RWPE2 (cell line): ENCODE results near the gene POTEI.
"Not testable (repeated sequence)": the region's sequence is repeated elsewhere in the genome, so short reads cannot be mapped to it uniquely, and the experiment has no call there.

ENCODE experiments used
- ATAC-seq: fragments of 200-7000 bp; cut with Tn5 transposase; 3 replicates; pipeline ENCODE4 v1.9.1; 2021; ENCODE audit warnings: low read depth
- DNase-seq: peaks from one replicate; pipeline ENCODE4 v3.0.0-alpha.2; 2020; ENCODE audit warnings: low spot score
- H3K27ac ChIP-seq: fragments of 450-650 bp; 2 replicates; pipeline ENCODE4 v1.5.1; 2017; ENCODE audit warnings: mild to moderate bottlenecking; ENCODE audit not compliant: poor library complexity, severe bottlenecking
- H3K27me3 ChIP-seq: fragments of 250-450 bp; sonication (Bioruptor Pico); 2 replicates; pipeline ENCODE4 v1.5.1; 2021; ENCODE audit warnings: mild to moderate bottlenecking, moderate library complexity; ENCODE audit not compliant: insufficient read depth, poor library complexity, severe bottlenecking
- H3K36me3 ChIP-seq: fragments of 250-450 bp; sonication (Bioruptor Pico); 2 replicates; pipeline ENCODE4 v1.5.1; 2020; ENCODE audit warnings: low read depth, mild to moderate bottlenecking, moderate library complexity
- H3K4me1 ChIP-seq: fragments of 250-450 bp; sonication (Bioruptor Pico); 2 replicates; pipeline ENCODE4 v1.5.1; 2021; ENCODE audit warnings: mild to moderate bottlenecking, moderate library complexity; ENCODE audit not compliant: insufficient read depth, poor library complexity, severe bottlenecking
- H3K4me3 ChIP-seq: fragments of 250-450 bp; sonication (Bioruptor Pico); 2 replicates; pipeline ENCODE4 v1.5.1; 2021; ENCODE audit warnings: mild to moderate bottlenecking, moderate library complexity; ENCODE audit not compliant: severe bottlenecking
- H3K9me3 ChIP-seq: fragments of 250-450 bp; sonication (Bioruptor Pico); 2 replicates; pipeline ENCODE4 v1.5.1; 2021; ENCODE audit warnings: mild to moderate bottlenecking, moderate library complexity; ENCODE audit not compliant: severe bottlenecking

The POTEI gene

GRCh38 chr2:130530212-130530611 is 21.1 kb upstream of the POTEI start:
- H3K4me1 ChIP-seq, H3K27me3 ChIP-seq, DNase-seq, ATAC-seq, H3K9me3 ChIP-seq, H3K36me3 ChIP-seq, H3K27ac ChIP-seq, H3K4me3 ChIP-seq: not testable (repeated sequence)

- not testable (repeated sequence) for H3K9me3 ChIP-seq, ATAC-seq, H3K27ac ChIP-seq, DNase-seq, H3K4me1 ChIP-seq, H3K4me3 ChIP-seq, H3K36me3 ChIP-seq, H3K27me3 ChIP-seq
These were observed 20.4 kb upstream of the POTEI start for GRCh38 chr2:130529545-130529944.

- not testable (repeated sequence) for H3K27me3 ChIP-seq, H3K4me1 ChIP-seq, H3K9me3 ChIP-seq, H3K27ac ChIP-seq, H3K4me3 ChIP-seq, H3K36me3 ChIP-seq, DNase-seq
- peak; percentile 52; the same call in 1 of the 3 replicates for ATAC-seq
These were observed 18.3 kb upstream of the POTEI start for GRCh38 chr2:130527365-130527967.

- not testable (repeated sequence) for H3K4me1 ChIP-seq, H3K27ac ChIP-seq, H3K36me3 ChIP-seq, H3K27me3 ChIP-seq, ATAC-seq, H3K4me3 ChIP-seq, DNase-seq, H3K9me3 ChIP-seq
These were observed 13.3 kb upstream of the POTEI start for GRCh38 chr2:130522390-130522789.

GRCh38 chr2:130520992-130521391 is 11.9 kb upstream of the POTEI start, which contains the start of gene CFC1B:
Gene CFC1B, plus strand, starts transcription at chr2:130521222. Its CDS starts 263 bp downstream, at chr2:130521485.
- not testable (repeated sequence) for DNase-seq, H3K4me3 ChIP-seq, ATAC-seq, H3K27ac ChIP-seq, H3K4me1 ChIP-seq, H3K27me3 ChIP-seq, H3K9me3 ChIP-seq, H3K36me3 ChIP-seq

GRCh38 chr2:130518516-130519106 is 9.5 kb upstream of the POTEI start:
- not testable (repeated sequence) for DNase-seq, H3K4me1 ChIP-seq, ATAC-seq, H3K36me3 ChIP-seq, H3K27me3 ChIP-seq, H3K27ac ChIP-seq, H3K4me3 ChIP-seq, H3K9me3 ChIP-seq

- H3K27ac ChIP-seq, ATAC-seq, H3K36me3 ChIP-seq, H3K4me3 ChIP-seq, H3K27me3 ChIP-seq, H3K9me3 ChIP-seq, DNase-seq, H3K4me1 ChIP-seq: not testable (repeated sequence)
These were observed 2.8 kb upstream of the POTEI start for GRCh38 chr2:130511747-130512451.

GRCh38 chr2:130510807-130511746 is 1.9 kb upstream of the POTEI start:
- H3K9me3 ChIP-seq, ATAC-seq: not testable (repeated sequence)

GRCh38 chr2:130491073-130491472 is 18.1 kb downstream of the POTEI start:
- H3K9me3 ChIP-seq, H3K27ac ChIP-seq, H3K4me3 ChIP-seq, H3K4me1 ChIP-seq, ATAC-seq, H3K36me3 ChIP-seq, H3K27me3 ChIP-seq, DNase-seq: not testable (repeated sequence)

More at GRCh38 chr2:130510807-130511746, 1.9 kb upstream of the POTEI start:
- H3K27ac ChIP-seq, H3K27me3 ChIP-seq, H3K36me3 ChIP-seq, H3K4me1 ChIP-seq, DNase-seq, H3K4me3 ChIP-seq: not testable (repeated sequence)

- not testable (repeated sequence) for H3K4me3 ChIP-seq, H3K27ac ChIP-seq, H3K4me1 ChIP-seq, DNase-seq, H3K27me3 ChIP-seq, H3K36me3 ChIP-seq, ATAC-seq, H3K9me3 ChIP-seq
These were observed 53.7 kb downstream of the POTEI start for GRCh38 chr2:130455413-130455812.

GRCh38 chr2:130454712-130455083 is 54.4 kb downstream of the POTEI start:
- not testable (repeated sequence) for H3K27ac ChIP-seq, H3K4me1 ChIP-seq, H3K9me3 ChIP-seq, DNase-seq, H3K27me3 ChIP-seq, H3K36me3 ChIP-seq, H3K4me3 ChIP-seq, ATAC-seq
